C4-2B (cell line): ENCODE measurements around the gene FAM227B.

ENCODE experiments used
- CTCF ChIP-seq: fragments of 450-650 bp; conservative IDR thresholded peaks from 2 replicates; pipeline ENCODE4 v1.5.1; 2017; ENCODE audit warnings: mild to moderate bottlenecking
- ZFX ChIP-seq: fragments of 450-650 bp; IDR thresholded peaks from 2 replicates; pipeline ENCODE4 v1.6.1; 2017

- TF ChIP-seq CTCF (no peak), ZFX (no peak)
Measured at GRCh38 chr15:49507261-49507660, 113.4 kb downstream of the FAM227B start.
